GM18861 (cell line): ENCODE data around the gene CSNK1G3.

Experiments used
- ATAC-seq: cut with Tn5 transposase; IDR thresholded peaks from one replicate; pipeline ENCODE4 v1.9.1; 2021; ENCODE audit not compliant: unreplicated experiment

The CSNK1G3 gene

GRCh38 chr5:123512611-123513461 lies 859 bp downstream of the CSNK1G3 start:
- ATAC-seq, result peak; percentile 33

- no peak for ATAC-seq
Measured at GRCh38 chr5:123514615-123515355, 2.8 kb downstream of the CSNK1G3 start.

GRCh38 chr5:123515904-123516303 lies 3.9 kb downstream of the CSNK1G3 start:
- ATAC-seq, result no peak

DNA sequence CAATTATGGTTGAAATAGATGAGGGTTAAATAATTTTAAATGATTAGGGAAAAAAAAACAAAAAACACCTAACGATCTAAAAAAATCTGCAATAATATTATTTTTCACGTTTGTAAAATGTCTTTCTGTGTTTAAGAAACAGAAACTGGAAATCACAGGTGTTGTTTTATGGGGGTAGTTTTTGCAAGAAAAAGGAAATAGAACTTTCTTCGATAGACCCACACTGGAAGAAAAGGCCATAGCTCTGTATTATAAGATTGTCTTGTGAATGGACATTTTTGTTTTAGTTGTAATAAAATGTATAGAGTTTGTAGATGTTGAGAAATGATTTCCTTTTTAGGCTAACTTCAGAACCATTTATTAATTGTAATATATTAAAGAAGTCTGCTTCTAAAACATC lies 5.5 kb downstream of the CSNK1G3 start:
- ATAC-seq, result no peak

- ATAC-seq, result no peak
Measured at GRCh38 chr5:123518111-123518510, 6.1 kb downstream of the CSNK1G3 start.

DNA sequence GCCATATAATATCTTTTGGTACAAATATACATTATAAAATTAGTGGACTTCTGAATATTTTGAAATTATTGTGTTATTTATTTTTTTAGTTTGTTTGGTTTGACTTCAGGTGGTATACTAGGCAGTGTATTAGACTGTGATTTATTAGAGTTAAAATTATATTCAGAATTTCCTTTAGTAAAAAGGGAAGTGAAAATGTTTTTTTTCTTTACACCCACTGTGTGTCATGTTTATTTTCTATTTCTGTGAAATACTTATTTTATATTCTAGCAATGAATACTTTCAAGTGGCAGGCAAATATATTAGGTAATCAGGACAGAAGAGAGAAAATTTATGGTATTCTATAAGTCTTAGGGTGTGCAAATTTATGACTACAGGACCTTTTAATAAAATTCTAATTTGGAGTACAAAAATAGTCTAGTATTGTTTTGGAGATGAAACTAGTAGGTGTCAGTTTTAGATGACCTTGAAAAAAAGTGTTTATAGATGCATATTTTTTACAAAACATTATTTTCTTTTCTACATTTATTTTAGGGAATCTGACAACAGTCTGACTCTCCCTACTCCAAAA lies 8.8 kb downstream of the CSNK1G3 start:
- peak; percentile 81 for ATAC-seq

- ATAC-seq, result no peak
Measured at GRCh38 chr5:123524146-123524545, 12.2 kb downstream of the CSNK1G3 start.

GRCh38 chr5:123527190-123527589 lies 15.2 kb downstream of the CSNK1G3 start:
- ATAC-seq, result no peak

DNA sequence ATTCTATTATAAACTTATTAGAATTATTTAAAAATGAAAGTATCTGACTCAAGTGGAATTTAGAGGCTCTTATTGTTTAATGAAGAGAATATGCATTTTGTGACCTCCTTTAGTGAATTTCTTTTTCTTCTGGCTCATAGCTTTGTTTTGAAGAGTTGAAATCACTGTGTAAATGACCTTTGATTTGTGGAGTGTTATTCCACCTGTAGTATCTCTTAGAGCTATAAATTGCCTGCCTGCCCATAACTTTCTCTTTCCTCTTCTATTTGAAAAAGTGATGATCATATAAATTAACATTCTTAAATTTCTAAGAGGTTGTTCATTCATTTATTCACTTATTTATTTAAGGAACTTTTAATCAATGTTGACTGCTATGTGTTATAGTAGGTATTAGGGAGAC lies 16.1 kb downstream of the CSNK1G3 start:
- no peak for ATAC-seq

GRCh38 chr5:123528878-123529277 lies 16.9 kb downstream of the CSNK1G3 start:
- no peak for ATAC-seq

GRCh38 chr5:123530728-123531127 lies 18.8 kb downstream of the CSNK1G3 start:
- ATAC-seq, result no peak

DNA sequence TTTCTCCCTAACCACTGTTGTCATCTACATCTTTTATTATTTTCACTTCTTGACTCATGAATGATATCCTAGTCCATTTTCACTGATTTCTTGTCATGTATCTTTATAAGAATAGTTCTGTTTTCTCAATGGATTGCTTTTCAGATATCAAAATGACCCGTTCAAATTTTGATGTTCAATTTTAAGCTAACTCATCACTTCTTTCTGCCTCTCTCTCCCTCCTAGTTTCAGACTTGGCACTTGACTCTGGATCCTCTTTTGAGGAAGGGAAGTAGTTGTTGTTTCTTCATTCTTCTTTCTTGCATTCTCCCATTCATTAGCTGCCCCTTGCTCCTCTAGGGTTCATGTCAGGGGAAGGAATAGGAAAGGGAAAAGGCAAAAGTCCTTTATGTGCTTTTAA lies 23.7 kb downstream of the CSNK1G3 start:
- no peak for ATAC-seq

DNA sequence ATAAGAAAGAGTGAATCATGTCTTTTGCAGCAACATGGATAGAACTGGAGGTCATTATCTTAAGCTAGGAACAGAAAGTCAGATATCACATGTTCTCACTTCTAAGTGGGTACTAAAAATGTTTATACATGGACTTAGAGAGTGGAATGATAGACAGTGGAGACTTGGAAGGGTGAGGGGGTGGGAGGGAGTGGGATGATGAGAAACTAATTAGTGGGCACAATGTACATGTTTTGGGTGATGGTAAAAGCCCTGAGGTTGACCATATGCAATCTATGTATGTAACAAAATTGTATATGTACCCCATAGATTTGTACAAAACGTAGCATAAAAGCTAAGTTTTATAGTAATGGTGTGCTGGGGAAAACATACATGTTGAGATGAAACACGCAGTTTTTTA lies 25.3 kb downstream of the CSNK1G3 start:
- no peak for ATAC-seq

GRCh38 chr5:123537845-123538244 lies 25.9 kb downstream of the CSNK1G3 start:
- no peak for ATAC-seq

DNA sequence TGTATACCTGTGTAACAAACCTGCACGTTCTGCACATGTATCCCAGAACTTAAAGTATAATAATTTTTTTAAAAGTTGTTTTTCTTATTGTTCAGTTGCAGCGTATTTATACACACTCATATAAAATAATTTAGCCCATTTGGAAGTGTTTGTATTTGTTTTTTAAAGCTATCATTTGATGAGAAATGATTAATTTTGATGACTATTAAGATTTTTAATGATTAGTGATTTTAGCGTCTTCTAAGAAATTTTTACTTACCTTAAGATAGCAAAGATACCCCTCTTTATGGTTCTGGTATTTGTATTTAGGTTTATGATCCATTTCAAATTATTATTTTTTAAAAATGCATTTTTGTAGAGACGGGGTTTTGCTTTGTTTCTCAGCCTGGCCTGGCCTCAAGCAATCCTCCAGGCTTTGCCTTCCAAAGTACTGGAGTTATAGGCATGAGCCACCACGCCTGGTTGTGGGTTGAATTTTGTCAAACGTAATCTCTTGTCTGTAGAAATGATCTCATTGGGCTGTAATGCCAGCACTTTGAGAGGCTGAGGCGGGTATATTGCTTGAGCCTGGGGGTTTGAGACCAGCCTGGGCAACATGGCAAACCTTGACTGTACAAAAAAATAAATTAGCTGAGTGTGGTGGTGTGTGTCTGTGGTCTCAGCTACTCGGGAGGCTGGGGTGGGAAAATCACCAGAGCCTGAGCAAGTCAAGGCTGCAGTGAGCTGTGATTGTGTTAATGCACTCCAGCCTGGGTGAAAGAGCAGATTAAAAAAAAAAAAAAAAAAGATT lies 26.9 kb downstream of the CSNK1G3 start:
- no peak for ATAC-seq

- no peak for ATAC-seq
Measured at GRCh38 chr5:123540534-123540933, 28.6 kb downstream of the CSNK1G3 start.

- no peak for ATAC-seq
Measured at GRCh38 chr5:123543438-123543837, 31.5 kb downstream of the CSNK1G3 start.

DNA sequence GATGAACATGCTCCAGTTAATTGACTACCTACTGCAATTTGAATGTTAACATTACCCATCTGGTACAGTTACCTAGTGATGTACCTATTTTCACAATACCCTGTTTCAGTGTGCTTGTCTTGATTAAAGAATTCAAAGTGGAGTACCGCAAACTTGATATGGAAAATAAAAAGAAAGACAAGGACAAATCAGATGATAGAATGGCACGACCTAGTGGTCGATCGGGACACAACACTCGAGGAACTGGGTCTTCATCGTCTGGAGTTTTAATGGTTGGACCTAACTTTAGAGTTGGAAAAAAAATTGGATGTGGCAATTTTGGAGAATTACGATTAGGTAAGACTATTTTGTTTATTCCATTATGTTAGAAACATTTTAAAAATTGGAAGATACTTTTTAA lies 33.5 kb downstream of the CSNK1G3 start:
- no peak for ATAC-seq

DNA sequence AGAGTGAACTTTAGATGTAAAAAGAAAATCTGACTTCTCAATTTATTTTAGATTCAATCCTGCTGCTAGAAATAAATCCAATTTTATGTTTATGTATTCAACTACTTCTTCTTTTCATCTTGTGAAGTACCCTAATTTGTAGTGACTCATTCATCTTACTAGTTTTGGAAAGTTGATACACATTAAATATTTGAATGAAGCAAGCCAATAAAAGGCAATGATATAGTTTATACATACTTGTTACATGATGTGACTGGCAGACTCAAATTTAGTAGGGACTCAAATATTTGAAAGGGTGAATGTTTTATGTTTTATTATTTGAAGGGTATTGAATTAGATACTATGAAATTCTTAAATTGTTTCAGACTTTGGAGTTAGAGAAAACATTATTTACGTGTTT lies 34.7 kb downstream of the CSNK1G3 start:
- ATAC-seq, result no peak

DNA sequence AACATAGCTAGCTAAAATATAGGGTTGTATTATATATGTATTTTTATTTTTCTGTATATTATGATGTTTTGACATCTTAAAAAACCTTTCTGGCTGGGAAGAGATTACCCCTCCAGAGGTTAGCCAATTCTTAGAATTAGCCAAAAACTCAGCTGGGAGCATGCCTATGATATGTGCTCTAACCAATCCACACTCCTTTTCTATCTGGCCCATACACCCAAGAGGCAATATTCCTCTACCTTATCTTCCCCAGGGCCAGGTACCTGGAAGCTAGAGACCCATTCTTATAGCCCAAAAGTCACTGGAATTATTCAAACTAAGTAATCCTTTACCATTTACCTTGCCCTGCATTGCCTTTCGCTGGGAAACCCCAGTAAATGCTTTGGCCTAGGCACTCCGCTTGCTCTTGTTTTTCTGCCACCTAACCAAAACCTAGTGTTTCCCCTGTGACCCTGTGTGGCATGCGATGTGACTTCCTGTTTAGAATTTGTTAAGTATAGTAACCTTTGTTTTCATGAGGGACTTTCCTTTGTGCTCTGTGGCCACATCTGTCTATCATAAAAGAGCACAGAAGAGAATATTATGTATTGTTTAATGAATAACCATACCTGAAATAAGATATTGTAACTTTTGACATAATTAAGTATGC lies 37.4 kb downstream of the CSNK1G3 start:
- ATAC-seq, result peak; percentile 99

GRCh38 chr5:123554601-123555000 lies 42.6 kb downstream of the CSNK1G3 start:
- no peak for ATAC-seq
